ENCODE measurements around the gene IAH1. TPM values are rescaled to one million over a fixed set of nuclear protein-coding genes. Genes with fewer than 3 reads are reported as not detected.

The IAH1 gene
- total and polyA plus RNA-seq, 2 donors (not counting 1 experiment from before 2014, with no cell fraction given): 92.5 to 127 TPM

DNA sequence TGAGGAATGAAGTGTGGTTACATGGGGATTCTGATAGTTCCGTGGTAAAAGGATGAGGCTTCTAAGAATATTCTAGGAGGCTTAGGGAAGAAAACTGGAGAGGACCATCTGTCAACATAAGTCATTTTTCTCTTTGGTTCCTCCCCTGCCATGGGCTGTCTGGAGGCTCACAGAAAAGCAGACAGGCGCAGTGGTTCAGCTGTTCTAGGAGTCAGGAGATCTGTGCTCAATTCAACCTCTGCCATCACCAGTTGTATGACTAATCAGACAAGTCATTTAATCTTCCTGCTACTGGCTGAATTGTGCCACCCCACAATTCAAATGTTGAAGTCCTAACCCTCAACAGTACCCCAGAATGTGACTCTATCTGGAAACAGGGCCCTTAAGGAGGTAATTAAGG, 44.9 kb downstream of the IAH1 start:
- no peak overlapping the region for H3K4me2 ChIP-seq (ENCODE audit: extremely low read depth, insufficient read depth, low read length)
- DNase-seq (ENCODE audit: low read depth in 2 of 2): peak; percentile 17 to 48
- H2AFZ ChIP-seq (ENCODE audit: low read length): no peak overlapping the region
- no peak overlapping the region for H3K4me3 ChIP-seq (replicated peaks in 1 of 4; ENCODE audit: control extremely low read depth in 1 of 4, insufficient read depth in 1 of 4, low read depth in 3 of 4, low read length in 4 of 4)
- H3K36me3 ChIP-seq (ENCODE audit: control insufficient read depth, insufficient read depth, low read length): peaks cover 2% of the 10 kb centered on the region
- no peak overlapping the region for H3K27ac ChIP-seq (ENCODE audit: insufficient read depth, low read length)
- H3K9ac ChIP-seq (ENCODE audit: insufficient read depth, low read length): no peak overlapping the region
- H3K9me3 ChIP-seq (ENCODE audit: control insufficient read depth, insufficient read depth, low read depth, low read length): no peaks in the 10 kb centered on the region
- no peaks in the 10 kb centered on the region for H3K27me3 ChIP-seq (ENCODE audit: control insufficient read depth, insufficient read depth, low read length)
- no peak for TF ChIP-seq EZH2 (IDR thresholded peaks at IDR 0.05; ENCODE audit: low read length, missing control alignments)
- TF ChIP-seq, protein P1, sequence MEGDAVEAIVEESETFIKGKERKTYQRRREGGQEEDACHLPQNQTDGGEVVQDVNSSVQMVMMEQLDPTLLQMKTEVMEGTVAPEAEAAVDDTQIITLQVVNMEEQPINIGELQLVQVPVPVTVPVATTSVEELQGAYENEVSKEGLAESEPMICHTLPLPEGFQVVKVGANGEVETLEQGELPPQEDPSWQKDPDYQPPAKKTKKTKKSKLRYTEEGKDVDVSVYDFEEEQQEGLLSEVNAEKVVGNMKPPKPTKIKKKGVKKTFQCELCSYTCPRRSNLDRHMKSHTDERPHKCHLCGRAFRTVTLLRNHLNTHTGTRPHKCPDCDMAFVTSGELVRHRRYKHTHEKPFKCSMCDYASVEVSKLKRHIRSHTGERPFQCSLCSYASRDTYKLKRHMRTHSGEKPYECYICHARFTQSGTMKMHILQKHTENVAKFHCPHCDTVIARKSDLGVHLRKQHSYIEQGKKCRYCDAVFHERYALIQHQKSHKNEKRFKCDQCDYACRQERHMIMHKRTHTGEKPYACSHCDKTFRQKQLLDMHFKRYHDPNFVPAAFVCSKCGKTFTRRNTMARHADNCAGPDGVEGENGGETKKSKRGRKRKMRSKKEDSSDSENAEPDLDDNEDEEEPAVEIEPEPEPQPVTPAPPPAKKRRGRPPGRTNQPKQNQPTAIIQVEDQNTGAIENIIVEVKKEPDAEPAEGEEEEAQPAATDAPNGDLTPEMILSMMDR (conservative IDR thresholded peaks at IDR 0.05 in 1 of 2, IDR thresholded peaks at IDR 0.05 in 1 of 2; ENCODE audit: low read depth in 1 of 2, low read length in 2 of 2): no peak
- H3K79me2 ChIP-seq (ENCODE audit: control insufficient read depth, insufficient read depth, low read length): no peaks in the 10 kb centered on the region
- no peaks in the 10 kb centered on the region for H3K4me1 ChIP-seq (ENCODE audit: control insufficient read depth, extremely low read depth, insufficient read depth, low read length)
- no peaks in the 10 kb centered on the region for H4K20me1 ChIP-seq (ENCODE audit: control insufficient read depth, extremely low read depth, insufficient read depth, low read length)

DNA sequence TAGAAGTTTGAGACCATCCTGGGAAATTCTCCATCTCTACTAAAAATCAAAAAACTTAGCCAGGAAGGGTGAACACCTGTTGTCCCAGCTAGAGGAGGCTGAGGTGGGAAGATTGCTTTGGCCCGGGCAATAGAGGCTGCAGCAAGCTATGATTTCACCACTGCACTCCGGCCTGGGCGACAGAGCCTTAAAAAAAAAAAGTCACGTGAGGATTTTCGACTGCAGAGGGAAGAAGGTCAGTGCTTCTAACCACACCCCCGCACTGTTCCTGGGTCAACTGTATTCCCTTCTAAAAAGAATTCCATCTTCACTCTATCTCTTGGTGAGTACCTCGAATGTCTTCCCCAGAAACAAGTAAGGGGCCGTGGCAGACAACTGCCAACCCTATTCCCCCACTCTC, 49.9 kb downstream of the IAH1 start:
- no peaks in the 10 kb centered on the region for H3K4me1 ChIP-seq (ENCODE audit: control insufficient read depth, extremely low read depth, insufficient read depth, low read length)
- no peaks in the 10 kb centered on the region for H4K20me1 ChIP-seq (ENCODE audit: control insufficient read depth, extremely low read depth, insufficient read depth, low read length)
- DNase-seq (ENCODE audit: low read depth in 2 of 2): no peak
- H3K4me3 ChIP-seq (replicated peaks in 1 of 4; ENCODE audit: control extremely low read depth in 1 of 4, insufficient read depth in 1 of 4, low read depth in 3 of 4, low read length in 4 of 4): no peak overlapping the region
- H3K36me3 ChIP-seq (ENCODE audit: control insufficient read depth, insufficient read depth, low read length): no peaks in the 10 kb centered on the region
- H3K79me2 ChIP-seq (ENCODE audit: control insufficient read depth, insufficient read depth, low read length): no peaks in the 10 kb centered on the region
- H2AFZ ChIP-seq (ENCODE audit: low read length): no peak overlapping the region
- H3K4me2 ChIP-seq (ENCODE audit: extremely low read depth, insufficient read depth, low read length): no peak overlapping the region
- H3K9ac ChIP-seq (ENCODE audit: insufficient read depth, low read length): no peak overlapping the region
- H3K27me3 ChIP-seq (ENCODE audit: control insufficient read depth, insufficient read depth, low read length): no peaks in the 10 kb centered on the region
- no peaks in the 10 kb centered on the region for H3K9me3 ChIP-seq (ENCODE audit: control insufficient read depth, insufficient read depth, low read depth, low read length)
- no peak overlapping the region for H3K27ac ChIP-seq (ENCODE audit: insufficient read depth, low read length)
- TF ChIP-seq EZH2 (IDR thresholded peaks at IDR 0.05; ENCODE audit: low read length, missing control alignments): no peak
- TF ChIP-seq, protein P1 (conservative IDR thresholded peaks at IDR 0.05 in 1 of 2, IDR thresholded peaks at IDR 0.05 in 1 of 2; ENCODE audit: low read depth in 1 of 2, low read length in 2 of 2): no peak

DNA sequence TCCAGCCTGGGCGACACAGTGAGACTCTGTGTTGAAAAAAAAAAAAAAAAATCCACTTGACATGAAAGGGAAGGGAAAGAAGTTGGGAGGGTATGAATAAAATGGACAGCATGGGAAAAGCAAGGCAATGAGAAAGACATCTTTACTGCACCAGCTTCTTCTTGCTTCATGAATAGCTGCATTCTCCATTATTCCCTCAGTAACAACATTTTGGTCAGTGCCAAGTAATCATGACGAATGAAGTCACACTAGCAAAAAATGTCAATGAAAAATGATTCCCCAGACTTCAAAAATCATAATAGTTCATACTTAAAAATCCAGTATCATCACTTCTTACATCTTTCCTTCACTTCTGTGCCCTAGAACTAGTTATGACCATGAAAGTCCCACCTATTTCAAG, 50.9 kb downstream of the IAH1 start:
- Histone ChIP-seq H3K36me3 (ENCODE audit: control insufficient read depth, insufficient read depth, low read length) (no peaks in the 10 kb centered on the region), H4K20me1 (ENCODE audit: control insufficient read depth, extremely low read depth, insufficient read depth, low read length) (no peaks in the 10 kb centered on the region)

More for the DNA sequence above, 50.9 kb downstream of the IAH1 start:
- no peak overlapping the region for H3K4me3 ChIP-seq (replicated peaks in 1 of 4; ENCODE audit: control extremely low read depth in 1 of 4, insufficient read depth in 1 of 4, low read depth in 3 of 4, low read length in 4 of 4)
- TF ChIP-seq, protein P1 (conservative IDR thresholded peaks at IDR 0.05 in 1 of 2, IDR thresholded peaks at IDR 0.05 in 1 of 2; ENCODE audit: low read depth in 1 of 2, low read length in 2 of 2): no peak
- no peak for TF ChIP-seq EZH2 (IDR thresholded peaks at IDR 0.05; ENCODE audit: low read length, missing control alignments)
- H2AFZ ChIP-seq (ENCODE audit: low read length): no peak overlapping the region
- no peaks in the 10 kb centered on the region for H3K9me3 ChIP-seq (ENCODE audit: control insufficient read depth, insufficient read depth, low read depth, low read length)
- no peak for DNase-seq (ENCODE audit: low read depth in 2 of 2)
- no peak overlapping the region for H3K27ac ChIP-seq (ENCODE audit: insufficient read depth, low read length)
- no peak overlapping the region for H3K4me2 ChIP-seq (ENCODE audit: extremely low read depth, insufficient read depth, low read length)
- no peak overlapping the region for H3K9ac ChIP-seq (ENCODE audit: insufficient read depth, low read length)
- H3K79me2 ChIP-seq (ENCODE audit: control insufficient read depth, insufficient read depth, low read length): no peaks in the 10 kb centered on the region
- H3K27me3 ChIP-seq (ENCODE audit: control insufficient read depth, insufficient read depth, low read length): no peaks in the 10 kb centered on the region
- H3K4me1 ChIP-seq (ENCODE audit: control insufficient read depth, extremely low read depth, insufficient read depth, low read length): no peaks in the 10 kb centered on the region
